Heart right ventricle (tissue), 16 donors: ENCODE measurements around the gene B3GNT9. TPM values are rescaled to one million over a fixed set of nuclear protein-coding genes. Genes with fewer than 3 reads are reported as not detected.

ENCODE experiments used
- ATAC-seq, 8 donors: fragments of 200-7000 bp; cut with Tn5 transposase; one replicate each; pipeline ENCODE4 v1.9.1; 2020; ENCODE audit warnings: mild to moderate bottlenecking in 8 of 8, moderate library complexity in 8 of 8, moderate number of reproducible peaks in 1 of 8
- DNase-seq, 2 donors: peaks; one replicate each; pipeline ENCODE4 v3.0.0-alpha.2; 2020
- H3K27ac ChIP-seq, 10 donors: fragments of 200-600 bp; sonication (generic) in 2 of 10; one replicate each; pipeline versions ENCODE4 v1.5.0 to v1.8.0; 2020 to 2022; ENCODE audit warnings: mild to moderate bottlenecking in 3 of 10
- H3K27me3 ChIP-seq, 7 donors: fragments of 200-600 bp; one replicate each; pipeline ENCODE4 v1.8.0; 2021 to 2022; ENCODE audit warnings: mild to moderate bottlenecking in 2 of 7
- H3K36me3 ChIP-seq, 9 donors: fragments of 200-600 bp; sonication (generic) in 1 of 9; one replicate each; pipeline versions ENCODE4 v1.5.0 to v1.8.0; 2020 to 2022; ENCODE audit warnings: mild to moderate bottlenecking in 2 of 9
- H3K4me1 ChIP-seq, 9 donors: fragments of 200-600 bp; sonication (generic) in 1 of 9; one replicate each; pipeline versions ENCODE4 v1.5.0 to v1.8.0; 2020 to 2022; ENCODE audit warnings: mild to moderate bottlenecking in 4 of 9
- H3K4me3 ChIP-seq, 10 donors: fragments of 200-600 bp; sonication (generic) in 2 of 10; one replicate each; pipeline versions ENCODE4 v1.5.0 to v1.8.0; 2020 to 2022; ENCODE audit warnings: mild to moderate bottlenecking in 7 of 10, moderate library complexity in 2 of 10
- H3K9me3 ChIP-seq, 11 donors: fragments of 200-600 bp in 10 of 11; sonication (generic) in 2 of 11; one replicate each; pipeline versions ENCODE4 v1.5.0 to v1.8.0; 2013 to 2022; ENCODE audit warnings: mild to moderate bottlenecking in 2 of 11, control low read depth in 1 of 11, moderate library complexity in 1 of 11
- CTCF ChIP-seq, 9 donors: fragments of 200-600 bp; sonication (generic) in 2 of 9; IDR thresholded peaks; one replicate each; pipeline versions ENCODE4 v1.5.0 to v1.8.0; 2021 to 2022; ENCODE audit warnings: antibody characterized with exemption in 9 of 9, mild to moderate bottlenecking in 5 of 9, moderate library complexity in 1 of 9
- WGBS, 2 donors: extraction: QIAGEN DNeasy Blood & Tissue Kit; methylation state at CpG; one replicate each; pipeline ENCODE4 v1.1.7; 2013; ENCODE audit warnings: inconsistent platforms in 1 of 2; 5-methylcytosine and 5-hydroxymethylcytosine counted together
- intact Hi-C, 10 donors: fragments of 100-400 bp; cut with DNase I; formaldehyde crosslinking; loops; one replicate each; pipeline versions ENCODE4 v1.11.1 to v1.14.2; 2022
- polyA plus RNA-seq, 2 donors: library from polyadenylated mRNA; stranded (reverse); fragments of 200-250 nt; gene quantifications; one replicate each; pipeline ENCODE4 v1.2.3, GENCODE V29; 2013
- total RNA-seq, 10 donors: library from RNA; stranded (reverse); fragmentation: NEBNext Ultra II Directional in 3 of 10; extraction: Animal tissue kit (Norgen Biotek cat#: 25700) in 3 of 10; gene quantifications; one replicate each; pipeline versions ENCODE4 v1.2.1 to v1.2.4, GENCODE V29; 2021 to 2023
- donor health status: Arrhythmogenic right ventricular cardiomyopathy.
- donor health status: ischemic (EF 13 %, LVEDD 7.1; RV severe dilation, severe dysfunction).
- donor health status: healthy with polysubstance abuse.
- donor health status: DM: no; HTN: yes; CAD: no.
- donor health status: DM: no; HTN: no; CAD: no.
- donor health status: ischemic (EF 25% LVEDD 6.9; RV normal size, moderate dysfunction).
- donor health status: ischemic (EF 25% LVEDD 5.7; RV mildly dilated, moderate dysfunction).
- donor health status: healthy.
- donor health status: DM: yes; HTN: yes; CAD: no.
- donor health status: Ischemic cardiomyopathy.
- donor health status: ischemic (EF 35%, LVEDD 5.7; RV mildly dilated, moderate dysfunction).
- donor health status: nonischemic (EF 11% LVEDD 7.7; RV severe dilation, severe dysfunction).
- donor health status: DM: yes; HTN: yes; CAD: no.
- donor health status: PGD.
- donor health status: ischemic (EF 29% LVEDD 5.4; RV normal size, mild dysfunction).
- donor health status: nonischemic (EF 23%, LVEDD 6.1; RV moderate dilation, normal function).

The B3GNT9 gene
- total and polyA plus RNA-seq, 12 donors = 5.4 to 19.1 (median 9.6) TPM

GRCh38 chr16:67180166-67180565 is 29.4 kb upstream of the B3GNT9 start:
- Histone ChIP-seq H3K36me3 (peaks cover 0 to 16% (median 0%) of the 10 kb centered on the region in 9 donors), H3K9me3 (no peaks in the 10 kb centered on the region), H3K4me1 (peaks cover 10 to 54% (median 40%) of the 10 kb centered on the region in 9 donors), H3K4me3 (no peak overlapping the region), H3K27me3 (peaks cover 0 to 5% (median 0%) of the 10 kb centered on the region in 7 donors), H3K27ac (no peak overlapping the region)
- no peak for TF ChIP-seq CTCF (IDR thresholded peaks at IDR 0.05)
- no peak for DNase-seq
- ATAC-seq = no peak
- intact Hi-C loops = loop anchor here in 7 of 10 donors (5.0 to 10.0 kb wide), 3 partner anchors 67 to 225 kb away; partner anchors contain the start of genes FHOD1 (in 1 of the 7) and SLC9A5 (in 1 of the 7)
- 95% methylated on average over 16 of the region's 16 CpGs for WGBS, 2 donors

GRCh38 chr16:67179421-67180080 is 28.8 kb upstream of the B3GNT9 start:
- DNase-seq = no peak
- H3K4me1 ChIP-seq = peaks cover 4 to 54% (median 40%) of the 10 kb centered on the region in 9 donors
- H3K27me3 ChIP-seq = peaks cover 0 to 8% (median 0%) of the 10 kb centered on the region in 7 donors
- peaks cover 0 to 20% (median 0%) of the 10 kb centered on the region in 9 donors for H3K36me3 ChIP-seq
- intact Hi-C loops = loop anchor here in 7 of 10 donors (5.0 to 10.0 kb wide), 3 partner anchors 68 to 225 kb away; partner anchors contain the start of genes FHOD1 (in 1 of the 7) and SLC9A5 (in 1 of the 7)
- ATAC-seq = no peak
- H3K9me3 ChIP-seq = no peaks in the 10 kb centered on the region
- WGBS, 2 donors = 91 to 95% methylated on average over 13 of the region's 13 CpGs
- peak in 1 of 9 donors; percentile 4 for TF ChIP-seq CTCF (IDR thresholded peaks at IDR 0.05)
- no peak overlapping the region for H3K4me3 ChIP-seq
- H3K27ac ChIP-seq = no peak overlapping the region

GRCh38 chr16:67177743-67178699 is 27.2 kb upstream of the B3GNT9 start:
- TF ChIP-seq CTCF (IDR thresholded peaks at IDR 0.05) = peak in 3 of 9 donors; percentile 8 to 23 (median 17)
- H3K27me3 ChIP-seq = peaks cover 0 to 18% (median 0%) of the 10 kb centered on the region in 7 donors
- peak overlapping the region in 9 of 10 donors; percentile 19 to 63 (median 52) for H3K4me3 ChIP-seq
- peak overlapping the region in 8 of 10 donors; percentile 15 to 64 (median 56) for H3K27ac ChIP-seq
- WGBS, 2 donors = 6% methylated on average over 66 to 73 of the region's 73 CpGs
- ATAC-seq (peak; percentile 10 to 43 (median 29)), DNase-seq (peak in 1 of 2 donors; percentile 71)
- peaks cover 5 to 61% (median 43%) of the 10 kb centered on the region in 9 donors for H3K4me1 ChIP-seq
- H3K36me3 ChIP-seq = peaks cover 0 to 20% (median 0%) of the 10 kb centered on the region in 9 donors
- no peaks in the 10 kb centered on the region for H3K9me3 ChIP-seq
- intact Hi-C loops = no loop called here

GRCh38 chr16:67176662-67177061 is 25.9 kb upstream of the B3GNT9 start:
- intact Hi-C loops = no loop called here
- peaks cover 5 to 58% (median 41%) of the 10 kb centered on the region in 9 donors for H3K4me1 ChIP-seq
- TF ChIP-seq CTCF (IDR thresholded peaks at IDR 0.05) = no peak
- DNase-seq = no peak
- 92 to 93% methylated on average over 12 of the region's 12 CpGs for WGBS, 2 donors
- no peak for ATAC-seq
- H3K27me3 ChIP-seq = peaks cover 0 to 18% (median 0%) of the 10 kb centered on the region in 7 donors
- peaks cover 0 to 20% (median 0%) of the 10 kb centered on the region in 9 donors for H3K36me3 ChIP-seq
- no peak overlapping the region for H3K4me3 ChIP-seq
- H3K9me3 ChIP-seq = no peaks in the 10 kb centered on the region
- no peak overlapping the region for H3K27ac ChIP-seq
